Lower leg skin (tissue), 3 donors: ENCODE results near the gene DPP10.

ENCODE experiments used
- POLR2A ChIP-seq, 2 donors: fragments of 450-650 bp; IDR thresholded peaks; one replicate each; pipeline ENCODE4 v1.6.1; 2016 to 2017; ENCODE audit warnings: antibody characterized with exemption in 2 of 2, mild to moderate bottlenecking in 1 of 2, moderate library complexity in 1 of 2
- TF ChIP-seq, protein P1 (sequence below), 3 donors: fragments of 450-650 bp; IDR thresholded peaks; one replicate each; pipeline ENCODE4 v1.5.1; 2016; ENCODE audit warnings: antibody characterized with exemption in 3 of 3, mild to moderate bottlenecking in 3 of 3, moderate library complexity in 2 of 3

DNA sequence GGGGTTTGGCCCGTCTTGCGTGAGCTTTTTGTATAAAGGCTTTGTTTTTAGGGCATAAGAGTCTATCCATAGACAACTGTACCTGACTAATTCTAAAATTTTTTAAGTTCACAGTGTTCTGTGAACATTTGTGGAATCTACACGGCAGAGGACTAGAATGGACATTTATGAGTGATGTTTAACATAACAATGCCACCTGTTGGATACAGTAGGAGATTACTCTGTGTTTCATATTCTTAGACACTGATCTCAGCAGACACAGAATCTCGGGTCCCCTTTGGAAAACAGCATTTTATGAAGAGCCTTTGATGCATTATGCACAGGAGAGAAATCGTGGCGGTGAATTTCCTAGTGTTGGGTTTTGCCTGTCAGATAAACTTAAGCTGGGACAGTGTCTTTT, 752.2 kb downstream of the DPP10 start:
- TF ChIP-seq, protein P1, sequence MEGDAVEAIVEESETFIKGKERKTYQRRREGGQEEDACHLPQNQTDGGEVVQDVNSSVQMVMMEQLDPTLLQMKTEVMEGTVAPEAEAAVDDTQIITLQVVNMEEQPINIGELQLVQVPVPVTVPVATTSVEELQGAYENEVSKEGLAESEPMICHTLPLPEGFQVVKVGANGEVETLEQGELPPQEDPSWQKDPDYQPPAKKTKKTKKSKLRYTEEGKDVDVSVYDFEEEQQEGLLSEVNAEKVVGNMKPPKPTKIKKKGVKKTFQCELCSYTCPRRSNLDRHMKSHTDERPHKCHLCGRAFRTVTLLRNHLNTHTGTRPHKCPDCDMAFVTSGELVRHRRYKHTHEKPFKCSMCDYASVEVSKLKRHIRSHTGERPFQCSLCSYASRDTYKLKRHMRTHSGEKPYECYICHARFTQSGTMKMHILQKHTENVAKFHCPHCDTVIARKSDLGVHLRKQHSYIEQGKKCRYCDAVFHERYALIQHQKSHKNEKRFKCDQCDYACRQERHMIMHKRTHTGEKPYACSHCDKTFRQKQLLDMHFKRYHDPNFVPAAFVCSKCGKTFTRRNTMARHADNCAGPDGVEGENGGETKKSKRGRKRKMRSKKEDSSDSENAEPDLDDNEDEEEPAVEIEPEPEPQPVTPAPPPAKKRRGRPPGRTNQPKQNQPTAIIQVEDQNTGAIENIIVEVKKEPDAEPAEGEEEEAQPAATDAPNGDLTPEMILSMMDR (IDR thresholded peaks at IDR 0.05) = no peak
- no peak for TF ChIP-seq POLR2A (IDR thresholded peaks at IDR 0.05)
